Lower leg skin (tissue), 3 donors: ENCODE measurements around the gene SPI1.

Experiments
- POLR2A ChIP-seq, 2 donors: fragments of 450-650 bp; IDR thresholded peaks; one replicate each; pipeline ENCODE4 v1.6.1; 2016 to 2017; ENCODE audit warnings: antibody characterized with exemption in 2 of 2, mild to moderate bottlenecking in 1 of 2, moderate library complexity in 1 of 2
- TF ChIP-seq, protein P1 (sequence below), 3 donors: fragments of 450-650 bp; IDR thresholded peaks; one replicate each; pipeline ENCODE4 v1.5.1; 2016; ENCODE audit warnings: antibody characterized with exemption in 3 of 3, mild to moderate bottlenecking in 3 of 3, moderate library complexity in 2 of 3

DNA sequence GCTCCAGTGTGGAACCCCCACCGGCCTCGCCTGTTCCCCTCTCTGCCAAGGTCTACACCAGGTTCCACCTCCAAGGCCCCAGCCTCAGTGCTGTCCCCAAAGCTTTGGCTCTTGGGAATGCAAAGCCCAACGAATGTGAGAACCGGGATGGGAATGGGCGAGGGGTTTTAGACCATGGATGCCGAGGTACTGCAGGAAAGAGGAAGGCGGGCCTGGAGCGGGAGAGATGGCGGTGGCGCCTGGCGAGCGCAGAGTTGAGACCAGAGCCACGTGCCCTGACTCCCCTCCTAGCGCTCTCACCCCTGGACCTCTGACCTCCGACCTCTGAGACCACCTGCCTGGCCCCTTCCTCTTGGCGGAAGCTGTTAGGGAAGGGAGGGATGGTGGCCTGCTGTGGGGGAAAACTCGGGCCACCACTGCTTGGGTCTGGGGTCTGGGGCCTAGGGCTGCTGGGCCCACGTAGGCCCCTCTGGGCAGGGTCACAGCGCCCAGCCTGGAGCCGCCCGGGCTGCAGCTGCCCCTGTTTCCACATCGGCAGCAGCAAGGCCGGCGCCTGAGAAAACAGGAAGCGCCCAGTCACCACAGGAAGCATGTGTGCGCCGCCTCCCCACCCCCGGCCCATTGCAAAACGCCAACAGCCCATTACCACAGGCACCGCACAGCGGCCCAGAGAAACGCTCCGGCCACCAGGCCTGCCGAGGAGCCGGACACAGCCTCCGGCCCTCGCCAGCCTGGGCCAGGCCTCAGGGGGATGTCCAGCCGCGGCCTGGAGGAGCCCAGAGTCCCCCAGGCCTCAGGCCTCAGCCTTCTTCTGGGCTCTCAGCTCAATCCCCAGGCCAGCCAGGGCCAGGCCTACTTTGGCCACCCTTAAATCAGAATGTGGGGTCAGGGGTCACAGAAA lies 16.2 kb upstream of the SPI1 start:
- no peak for TF ChIP-seq POLR2A (IDR thresholded peaks at IDR 0.05)
- TF ChIP-seq, protein P1, sequence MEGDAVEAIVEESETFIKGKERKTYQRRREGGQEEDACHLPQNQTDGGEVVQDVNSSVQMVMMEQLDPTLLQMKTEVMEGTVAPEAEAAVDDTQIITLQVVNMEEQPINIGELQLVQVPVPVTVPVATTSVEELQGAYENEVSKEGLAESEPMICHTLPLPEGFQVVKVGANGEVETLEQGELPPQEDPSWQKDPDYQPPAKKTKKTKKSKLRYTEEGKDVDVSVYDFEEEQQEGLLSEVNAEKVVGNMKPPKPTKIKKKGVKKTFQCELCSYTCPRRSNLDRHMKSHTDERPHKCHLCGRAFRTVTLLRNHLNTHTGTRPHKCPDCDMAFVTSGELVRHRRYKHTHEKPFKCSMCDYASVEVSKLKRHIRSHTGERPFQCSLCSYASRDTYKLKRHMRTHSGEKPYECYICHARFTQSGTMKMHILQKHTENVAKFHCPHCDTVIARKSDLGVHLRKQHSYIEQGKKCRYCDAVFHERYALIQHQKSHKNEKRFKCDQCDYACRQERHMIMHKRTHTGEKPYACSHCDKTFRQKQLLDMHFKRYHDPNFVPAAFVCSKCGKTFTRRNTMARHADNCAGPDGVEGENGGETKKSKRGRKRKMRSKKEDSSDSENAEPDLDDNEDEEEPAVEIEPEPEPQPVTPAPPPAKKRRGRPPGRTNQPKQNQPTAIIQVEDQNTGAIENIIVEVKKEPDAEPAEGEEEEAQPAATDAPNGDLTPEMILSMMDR (IDR thresholded peaks at IDR 0.05): no peak
